Esophagus muscularis mucosa (tissue), 3 donors: ENCODE results near the gene MYCN.

ENCODE experiments used
- POLR2AphosphoS5 ChIP-seq, 2 donors: sonication (generic); formaldehyde crosslinking; IDR thresholded peaks; one replicate each; pipeline ENCODE4 v1.6.1; 2017; ENCODE audit warnings: antibody characterized with exemption in 2 of 2
- TF ChIP-seq, protein P1 (sequence below), 3 experiments: fragments of 200-600 bp in 2 of 3; fragments of 450-650 bp in 1 of 3; sonication (generic) in 2 of 3; IDR thresholded peaks; one replicate each; pipeline ENCODE4 v1.5.1; 2017 to 2019; ENCODE audit warnings: antibody characterized with exemption in 3 of 3, mild to moderate bottlenecking in 2 of 3, moderate library complexity in 1 of 3

DNA sequence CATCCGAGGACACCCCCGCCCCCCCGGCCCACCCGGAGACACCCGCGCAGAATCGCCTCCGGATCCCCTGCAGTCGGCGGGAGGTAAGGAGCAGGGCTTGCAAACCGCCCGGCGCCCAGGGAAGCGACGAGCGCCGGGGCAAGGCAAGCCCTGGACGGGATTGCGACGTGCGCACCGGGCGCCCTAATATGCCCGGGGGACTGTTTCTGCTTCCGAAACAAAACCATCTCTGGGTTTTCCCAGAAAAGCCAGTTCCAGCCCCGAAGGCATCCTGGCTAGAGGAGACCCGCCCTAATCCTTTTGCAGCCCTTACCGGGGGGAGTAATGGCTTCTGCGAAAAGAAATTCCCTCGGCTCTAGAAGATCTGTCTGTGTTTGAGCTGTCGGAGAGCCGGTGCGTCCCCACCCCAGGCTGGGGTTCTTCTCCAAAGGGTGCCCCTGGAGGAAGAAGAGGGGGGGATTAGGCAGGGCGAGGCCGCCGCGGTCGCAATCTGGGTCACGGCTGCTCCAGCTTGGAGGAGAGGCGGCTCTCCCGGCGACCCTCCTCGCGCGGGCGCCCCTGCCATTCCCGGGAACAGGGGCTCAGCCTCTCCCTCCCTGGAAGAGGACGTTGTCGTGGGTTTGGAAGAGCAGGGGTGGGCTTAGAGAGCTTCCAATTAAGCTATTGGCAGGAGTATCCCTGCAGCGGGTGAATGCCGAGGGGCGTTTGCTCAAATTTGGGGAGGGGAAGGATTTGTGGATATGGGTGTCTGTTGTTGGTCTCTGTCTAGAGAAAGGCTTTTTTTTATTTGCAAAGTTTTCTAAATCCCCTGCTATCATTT is 521 bp downstream of the MYCN start:
- no peak for TF ChIP-seq POLR2AphosphoS5 (IDR thresholded peaks at IDR 0.05)
- TF ChIP-seq, protein P1, sequence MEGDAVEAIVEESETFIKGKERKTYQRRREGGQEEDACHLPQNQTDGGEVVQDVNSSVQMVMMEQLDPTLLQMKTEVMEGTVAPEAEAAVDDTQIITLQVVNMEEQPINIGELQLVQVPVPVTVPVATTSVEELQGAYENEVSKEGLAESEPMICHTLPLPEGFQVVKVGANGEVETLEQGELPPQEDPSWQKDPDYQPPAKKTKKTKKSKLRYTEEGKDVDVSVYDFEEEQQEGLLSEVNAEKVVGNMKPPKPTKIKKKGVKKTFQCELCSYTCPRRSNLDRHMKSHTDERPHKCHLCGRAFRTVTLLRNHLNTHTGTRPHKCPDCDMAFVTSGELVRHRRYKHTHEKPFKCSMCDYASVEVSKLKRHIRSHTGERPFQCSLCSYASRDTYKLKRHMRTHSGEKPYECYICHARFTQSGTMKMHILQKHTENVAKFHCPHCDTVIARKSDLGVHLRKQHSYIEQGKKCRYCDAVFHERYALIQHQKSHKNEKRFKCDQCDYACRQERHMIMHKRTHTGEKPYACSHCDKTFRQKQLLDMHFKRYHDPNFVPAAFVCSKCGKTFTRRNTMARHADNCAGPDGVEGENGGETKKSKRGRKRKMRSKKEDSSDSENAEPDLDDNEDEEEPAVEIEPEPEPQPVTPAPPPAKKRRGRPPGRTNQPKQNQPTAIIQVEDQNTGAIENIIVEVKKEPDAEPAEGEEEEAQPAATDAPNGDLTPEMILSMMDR (IDR thresholded peaks at IDR 0.05), result no peak
